ENCODE results near the gene P2RX5.

Gene P2RX5

GRCh38 chr17:3647251-3647650 is 48.7 kb downstream of the P2RX5 start:
- Histone ChIP-seq H3K36me3 (ENCODE audit: low read length) (no peaks in the 10 kb centered on the region), H3K79me2 (ENCODE audit: insufficient read depth, low read length) (no peaks in the 10 kb centered on the region), H3F3A (ENCODE audit: insufficient read depth) (no peaks in the 10 kb centered on the region), H3K4me3 (ENCODE audit: insufficient read depth, low read length, poor library complexity, severe bottlenecking) (no peak overlapping the region), H3K9me3 (ENCODE audit: insufficient read depth, low read length) (no peaks in the 10 kb centered on the region), H3K9ac (ENCODE audit: low read length) (no peak overlapping the region), H3K27me3 (ENCODE audit: low read length) (no peaks in the 10 kb centered on the region), H3K4me2 (ENCODE audit: low read depth, low read length, poor library complexity, severe bottlenecking) (no peak overlapping the region), H3K9me2 (replicated peaks; ENCODE audit: insufficient read depth, low read length) (no peaks in the 10 kb centered on the region), H3K27ac (ENCODE audit: low read depth, low read length) (no peak overlapping the region), H2AFZ (ENCODE audit: low read depth, low read length, severe bottlenecking) (no peak overlapping the region), H4K20me1 (ENCODE audit: low read depth, low read length) (no peaks in the 10 kb centered on the region)
- TF ChIP-seq CTCF (IDR thresholded peaks at IDR 0.05; ENCODE audit: insufficient read depth, low read length, poor library complexity, severe bottlenecking), result no peak
- no peak for TF ChIP-seq EZH2phosphoT487 (conservative IDR thresholded peaks at IDR 0.05; ENCODE audit: low read length)

- no peaks in the 10 kb centered on the region for H3K36me3 ChIP-seq (ENCODE audit: low read length)
- TF ChIP-seq EZH2phosphoT487 (conservative IDR thresholded peaks at IDR 0.05; ENCODE audit: low read length) (no peak), CTCF (IDR thresholded peaks at IDR 0.05; ENCODE audit: insufficient read depth, low read length, poor library complexity, severe bottlenecking) (no peak)
- no peaks in the 10 kb centered on the region for H3F3A ChIP-seq (ENCODE audit: insufficient read depth)
- no peaks in the 10 kb centered on the region for H3K27me3 ChIP-seq (ENCODE audit: low read length)
- no peak overlapping the region for H2AFZ ChIP-seq (ENCODE audit: low read depth, low read length, severe bottlenecking)
- H4K20me1 ChIP-seq (ENCODE audit: low read depth, low read length), result no peaks in the 10 kb centered on the region
- no peaks in the 10 kb centered on the region for H3K9me3 ChIP-seq (ENCODE audit: insufficient read depth, low read length)
- H3K4me2 ChIP-seq (ENCODE audit: low read depth, low read length, poor library complexity, severe bottlenecking), result no peak overlapping the region
- H3K9ac ChIP-seq (ENCODE audit: low read length), result no peak overlapping the region
- H3K4me3 ChIP-seq (ENCODE audit: insufficient read depth, low read length, poor library complexity, severe bottlenecking), result no peak overlapping the region
- no peak overlapping the region for H3K27ac ChIP-seq (ENCODE audit: low read depth, low read length)
- H3K9me2 ChIP-seq (replicated peaks; ENCODE audit: insufficient read depth, low read length), result no peaks in the 10 kb centered on the region
- no peaks in the 10 kb centered on the region for H3K79me2 ChIP-seq (ENCODE audit: insufficient read depth, low read length)
Observed at GRCh38 chr17:3645310-3645709, 50.6 kb downstream of the P2RX5 start.

- Histone ChIP-seq H3K36me3 (ENCODE audit: low read length) (no peaks in the 10 kb centered on the region), H3K79me2 (ENCODE audit: insufficient read depth, low read length) (no peaks in the 10 kb centered on the region), H3K27ac (ENCODE audit: low read depth, low read length) (no peak overlapping the region), H4K20me1 (ENCODE audit: low read depth, low read length) (no peaks in the 10 kb centered on the region), H2AFZ (ENCODE audit: low read depth, low read length, severe bottlenecking) (no peak overlapping the region), H3K27me3 (ENCODE audit: low read length) (no peaks in the 10 kb centered on the region), H3K4me3 (ENCODE audit: insufficient read depth, low read length, poor library complexity, severe bottlenecking) (no peak overlapping the region), H3K9me2 (replicated peaks; ENCODE audit: insufficient read depth, low read length) (no peaks in the 10 kb centered on the region), H3K9me3 (ENCODE audit: insufficient read depth, low read length) (no peaks in the 10 kb centered on the region), H3K9ac (ENCODE audit: low read length) (no peak overlapping the region), H3K4me2 (ENCODE audit: low read depth, low read length, poor library complexity, severe bottlenecking) (no peak overlapping the region), H3F3A (ENCODE audit: insufficient read depth) (0 out of 2 replicates have a peak, but pooled peaks cover 4% of the 10 kb centered on the region)
- TF ChIP-seq CTCF (IDR thresholded peaks at IDR 0.05; ENCODE audit: insufficient read depth, low read length, poor library complexity, severe bottlenecking), result no peak
- TF ChIP-seq EZH2phosphoT487 (conservative IDR thresholded peaks at IDR 0.05; ENCODE audit: low read length), result no peak
Observed at GRCh38 chr17:3643889-3644349, 52.0 kb downstream of the P2RX5 start.
